ENCODE data around the gene CD8B2. TPM values are rescaled to one million over a fixed set of nuclear protein-coding genes. Genes with fewer than 3 reads are reported as not detected.

The CD8B2 gene
- total and polyA plus RNA-seq, 2 experiments from 2014 or later = 0.06 TPM; not detected in 1

DNA sequence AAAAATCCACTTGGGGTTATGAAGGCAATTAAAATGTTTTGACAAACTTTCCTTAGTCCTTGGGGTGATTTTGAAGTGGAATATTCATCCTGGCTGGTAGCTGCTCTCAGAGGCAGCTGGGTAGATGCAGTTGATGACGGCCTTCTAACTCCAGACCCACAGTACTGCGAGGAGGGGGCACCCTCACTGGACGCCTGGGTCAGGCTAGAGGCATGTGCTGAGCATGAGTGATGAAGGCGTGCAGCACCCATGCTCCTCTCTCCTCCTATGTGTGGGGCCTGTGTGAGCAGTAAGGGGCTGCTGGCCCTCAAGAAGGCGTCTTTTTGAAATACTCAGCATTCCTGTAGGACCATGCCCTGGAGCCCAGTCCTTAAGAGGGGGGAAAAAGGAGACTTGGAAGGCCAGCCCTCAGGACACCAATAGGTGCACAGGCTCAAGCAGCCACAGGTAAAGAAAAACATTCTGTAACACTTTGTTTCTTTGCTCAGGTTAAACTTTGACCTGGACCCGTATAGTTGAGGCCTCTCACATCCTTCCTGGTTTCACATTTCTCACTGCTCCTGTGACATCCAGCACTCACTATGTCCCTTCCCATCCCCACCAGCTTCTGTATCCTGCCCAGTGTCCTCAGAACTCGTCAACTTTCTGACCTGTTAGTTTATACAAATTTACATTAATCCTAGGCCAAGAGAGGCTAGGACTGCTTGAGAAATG is 64.4 kb downstream of the CD8B2 start (continued):
- TF ChIP-seq CREB1 (CRISPR knock-in tag; IDR thresholded peaks at IDR 0.05; ENCODE audit: low read depth) (no peak), EZH2phosphoT487 (IDR thresholded peaks at IDR 0.05; ENCODE audit: unreplicated experiment) (no peak)
- TF ChIP-seq, protein P1, sequence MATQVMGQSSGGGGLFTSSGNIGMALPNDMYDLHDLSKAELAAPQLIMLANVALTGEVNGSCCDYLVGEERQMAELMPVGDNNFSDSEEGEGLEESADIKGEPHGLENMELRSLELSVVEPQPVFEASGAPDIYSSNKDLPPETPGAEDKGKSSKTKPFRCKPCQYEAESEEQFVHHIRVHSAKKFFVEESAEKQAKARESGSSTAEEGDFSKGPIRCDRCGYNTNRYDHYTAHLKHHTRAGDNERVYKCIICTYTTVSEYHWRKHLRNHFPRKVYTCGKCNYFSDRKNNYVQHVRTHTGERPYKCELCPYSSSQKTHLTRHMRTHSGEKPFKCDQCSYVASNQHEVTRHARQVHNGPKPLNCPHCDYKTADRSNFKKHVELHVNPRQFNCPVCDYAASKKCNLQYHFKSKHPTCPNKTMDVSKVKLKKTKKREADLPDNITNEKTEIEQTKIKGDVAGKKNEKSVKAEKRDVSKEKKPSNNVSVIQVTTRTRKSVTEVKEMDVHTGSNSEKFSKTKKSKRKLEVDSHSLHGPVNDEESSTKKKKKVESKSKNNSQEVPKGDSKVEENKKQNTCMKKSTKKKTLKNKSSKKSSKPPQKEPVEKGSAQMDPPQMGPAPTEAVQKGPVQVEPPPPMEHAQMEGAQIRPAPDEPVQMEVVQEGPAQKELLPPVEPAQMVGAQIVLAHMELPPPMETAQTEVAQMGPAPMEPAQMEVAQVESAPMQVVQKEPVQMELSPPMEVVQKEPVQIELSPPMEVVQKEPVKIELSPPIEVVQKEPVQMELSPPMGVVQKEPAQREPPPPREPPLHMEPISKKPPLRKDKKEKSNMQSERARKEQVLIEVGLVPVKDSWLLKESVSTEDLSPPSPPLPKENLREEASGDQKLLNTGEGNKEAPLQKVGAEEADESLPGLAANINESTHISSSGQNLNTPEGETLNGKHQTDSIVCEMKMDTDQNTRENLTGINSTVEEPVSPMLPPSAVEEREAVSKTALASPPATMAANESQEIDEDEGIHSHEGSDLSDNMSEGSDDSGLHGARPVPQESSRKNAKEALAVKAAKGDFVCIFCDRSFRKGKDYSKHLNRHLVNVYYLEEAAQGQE (IDR thresholded peaks at IDR 0.05; ENCODE audit: unreplicated experiment) = no peak

DNA sequence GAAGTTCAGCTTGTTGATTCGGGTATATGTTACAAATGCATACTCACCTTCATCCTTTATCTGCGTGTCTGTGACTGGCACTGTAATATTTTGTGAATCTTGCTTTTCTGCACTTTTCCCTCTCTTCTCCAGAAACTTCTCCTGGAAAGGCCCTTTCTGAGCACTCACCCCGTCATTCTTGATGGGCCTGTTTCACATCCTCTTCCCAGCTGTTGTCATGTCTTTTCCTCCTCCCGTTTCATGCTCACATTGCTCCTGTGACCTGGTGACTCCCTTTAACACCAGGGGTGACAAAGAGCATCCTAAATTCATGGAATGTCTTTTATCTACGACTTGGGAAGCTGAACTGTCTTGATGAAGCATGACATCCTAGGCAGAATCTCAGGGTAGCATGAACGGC is 65.8 kb downstream of the CD8B2 start:
- ATAC-seq (no peak), DNase-seq (ENCODE audit: low spot score) (no peak)
- no peak overlapping the region for H2AFZ ChIP-seq
- H3K9me2 ChIP-seq (ENCODE audit: insufficient read depth) = no peaks in the 10 kb centered on the region
- H4K20me1 ChIP-seq (replicated peaks; ENCODE audit: insufficient read depth) = no peaks in the 10 kb centered on the region
- Mint-ChIP-seq H3K36me3 (ENCODE audit: low read depth) (peaks cover 8% of the 10 kb centered on the region), H3K27me3 (ENCODE audit: insufficient read depth, low read depth, poor library complexity) (peaks cover 4% of the 10 kb centered on the region), H3K4me3 (no peak overlapping the region), H3K4me1 (no peaks in the 10 kb centered on the region), H3K9me3 (peaks cover 23% of the 10 kb centered on the region), H3K27ac (no peak overlapping the region)
- H3K4me3 ChIP-seq = no peak overlapping the region
- no peak overlapping the region for H3K4me2 ChIP-seq
- no peaks in the 10 kb centered on the region for H3K27me3 ChIP-seq (ENCODE audit: insufficient read depth)
- H3F3A ChIP-seq (replicated peaks; ENCODE audit: low read depth) = no peaks in the 10 kb centered on the region
- H3K4me1 ChIP-seq (ENCODE audit: insufficient read depth) = no peaks in the 10 kb centered on the region
- no peaks in the 10 kb centered on the region for H3K79me2 ChIP-seq (replicated peaks; ENCODE audit: insufficient read depth)
- H3K27ac ChIP-seq (ENCODE audit: low read depth) = no peak overlapping the region
- peaks cover 5% of the 10 kb centered on the region; the same call in 1 of the 2 replicates for H3K36me3 ChIP-seq (ENCODE audit: insufficient read depth)
- TF ChIP-seq NANOG (IDR thresholded peaks at IDR 0.05; ENCODE audit: borderline replicate concordance) (no peak), JUNB (IDR thresholded peaks at IDR 0.05; ENCODE audit: unreplicated experiment) (no peak), CREB1 (CRISPR knock-in tag; IDR thresholded peaks at IDR 0.05; ENCODE audit: low read depth) (no peak), POLR2AphosphoS5 (IDR thresholded peaks at IDR 0.05; ENCODE audit: low read depth) (no peak), EZH2phosphoT487 (IDR thresholded peaks at IDR 0.05; ENCODE audit: unreplicated experiment) (no peak), ZNF114 (CRISPR knock-in tag; IDR thresholded peaks at IDR 0.05) (no peak), STAT1 (IDR thresholded peaks at IDR 0.05; ENCODE audit: unreplicated experiment) (no peak), EZH2 (IDR thresholded peaks at IDR 0.05; ENCODE audit: low read depth, unreplicated experiment) (no peak), ZNF331 (CRISPR knock-in tag; IDR thresholded peaks at IDR 0.05; ENCODE audit: low read depth) (no peak)
- TF ChIP-seq, protein P2, sequence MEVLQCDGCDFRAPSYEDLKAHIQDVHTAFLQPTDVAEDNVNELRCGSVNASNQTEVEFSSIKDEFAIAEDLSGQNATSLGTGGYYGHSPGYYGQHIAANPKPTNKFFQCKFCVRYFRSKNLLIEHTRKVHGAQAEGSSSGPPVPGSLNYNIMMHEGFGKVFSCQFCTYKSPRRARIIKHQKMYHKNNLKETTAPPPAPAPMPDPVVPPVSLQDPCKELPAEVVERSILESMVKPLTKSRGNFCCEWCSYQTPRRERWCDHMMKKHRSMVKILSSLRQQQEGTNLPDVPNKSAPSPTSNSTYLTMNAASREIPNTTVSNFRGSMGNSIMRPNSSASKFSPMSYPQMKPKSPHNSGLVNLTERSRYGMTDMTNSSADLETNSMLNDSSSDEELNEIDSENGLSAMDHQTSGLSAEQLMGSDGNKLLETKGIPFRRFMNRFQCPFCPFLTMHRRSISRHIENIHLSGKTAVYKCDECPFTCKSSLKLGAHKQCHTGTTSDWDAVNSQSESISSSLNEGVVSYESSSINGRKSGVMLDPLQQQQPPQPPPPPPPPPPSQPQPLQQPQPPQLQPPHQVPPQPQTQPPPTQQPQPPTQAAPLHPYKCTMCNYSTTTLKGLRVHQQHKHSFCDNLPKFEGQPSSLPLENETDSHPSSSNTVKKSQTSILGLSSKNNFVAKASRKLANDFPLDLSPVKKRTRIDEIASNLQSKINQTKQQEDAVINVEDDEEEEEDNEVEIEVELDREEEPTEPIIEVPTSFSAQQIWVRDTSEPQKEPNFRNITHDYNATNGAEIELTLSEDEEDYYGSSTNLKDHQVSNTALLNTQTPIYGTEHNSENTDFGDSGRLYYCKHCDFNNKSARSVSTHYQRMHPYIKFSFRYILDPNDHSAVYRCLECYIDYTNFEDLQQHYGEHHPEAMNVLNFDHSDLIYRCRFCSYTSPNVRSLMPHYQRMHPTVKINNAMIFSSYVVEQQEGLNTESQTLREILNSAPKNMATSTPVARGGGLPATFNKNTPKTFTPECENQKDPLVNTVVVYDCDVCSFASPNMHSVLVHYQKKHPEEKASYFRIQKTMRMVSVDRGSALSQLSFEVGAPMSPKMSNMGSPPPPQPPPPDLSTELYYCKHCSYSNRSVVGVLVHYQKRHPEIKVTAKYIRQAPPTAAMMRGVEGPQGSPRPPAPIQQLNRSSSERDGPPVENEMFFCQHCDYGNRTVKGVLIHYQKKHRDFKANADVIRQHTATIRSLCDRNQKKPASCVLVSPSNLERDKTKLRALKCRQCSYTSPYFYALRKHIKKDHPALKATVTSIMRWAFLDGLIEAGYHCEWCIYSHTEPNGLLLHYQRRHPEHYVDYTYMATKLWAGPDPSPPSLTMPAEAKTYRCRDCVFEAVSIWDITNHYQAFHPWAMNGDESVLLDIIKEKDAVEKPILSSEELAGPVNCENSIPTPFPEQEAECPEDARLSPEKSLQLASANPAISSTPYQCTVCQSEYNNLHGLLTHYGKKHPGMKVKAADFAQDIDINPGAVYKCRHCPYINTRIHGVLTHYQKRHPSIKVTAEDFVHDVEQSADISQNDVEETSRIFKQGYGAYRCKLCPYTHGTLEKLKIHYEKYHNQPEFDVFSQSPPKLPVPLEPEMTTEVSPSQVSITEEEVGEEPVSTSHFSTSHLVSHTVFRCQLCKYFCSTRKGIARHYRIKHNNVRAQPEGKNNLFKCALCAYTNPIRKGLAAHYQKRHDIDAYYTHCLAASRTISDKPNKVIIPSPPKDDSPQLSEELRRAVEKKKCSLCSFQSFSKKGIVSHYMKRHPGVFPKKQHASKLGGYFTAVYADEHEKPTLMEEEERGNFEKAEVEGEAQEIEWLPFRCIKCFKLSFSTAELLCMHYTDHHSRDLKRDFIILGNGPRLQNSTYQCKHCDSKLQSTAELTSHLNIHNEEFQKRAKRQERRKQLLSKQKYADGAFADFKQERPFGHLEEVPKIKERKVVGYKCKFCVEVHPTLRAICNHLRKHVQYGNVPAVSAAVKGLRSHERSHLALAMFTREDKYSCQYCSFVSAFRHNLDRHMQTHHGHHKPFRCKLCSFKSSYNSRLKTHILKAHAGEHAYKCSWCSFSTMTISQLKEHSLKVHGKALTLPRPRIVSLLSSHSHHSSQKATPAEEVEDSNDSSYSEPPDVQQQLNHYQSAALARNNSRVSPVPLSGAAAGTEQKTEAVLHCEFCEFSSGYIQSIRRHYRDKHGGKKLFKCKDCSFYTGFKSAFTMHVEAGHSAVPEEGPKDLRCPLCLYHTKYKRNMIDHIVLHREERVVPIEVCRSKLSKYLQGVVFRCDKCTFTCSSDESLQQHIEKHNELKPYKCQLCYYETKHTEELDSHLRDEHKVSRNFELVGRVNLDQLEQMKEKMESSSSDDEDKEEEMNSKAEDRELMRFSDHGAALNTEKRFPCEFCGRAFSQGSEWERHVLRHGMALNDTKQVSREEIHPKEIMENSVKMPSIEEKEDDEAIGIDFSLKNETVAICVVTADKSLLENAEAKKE (CRISPR knock-in tag; IDR thresholded peaks at IDR 0.05) = no peak
- TF ChIP-seq, protein P3, sequence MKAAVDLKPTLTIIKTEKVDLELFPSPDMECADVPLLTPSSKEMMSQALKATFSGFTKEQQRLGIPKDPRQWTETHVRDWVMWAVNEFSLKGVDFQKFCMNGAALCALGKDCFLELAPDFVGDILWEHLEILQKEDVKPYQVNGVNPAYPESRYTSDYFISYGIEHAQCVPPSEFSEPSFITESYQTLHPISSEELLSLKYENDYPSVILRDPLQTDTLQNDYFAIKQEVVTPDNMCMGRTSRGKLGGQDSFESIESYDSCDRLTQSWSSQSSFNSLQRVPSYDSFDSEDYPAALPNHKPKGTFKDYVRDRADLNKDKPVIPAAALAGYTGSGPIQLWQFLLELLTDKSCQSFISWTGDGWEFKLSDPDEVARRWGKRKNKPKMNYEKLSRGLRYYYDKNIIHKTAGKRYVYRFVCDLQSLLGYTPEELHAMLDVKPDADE (IDR thresholded peaks at IDR 0.05) = no peak

All from GM23338 (cell line).